Brain pericyte (primary cell): ENCODE measurements around the gene UBALD1.
A peak's percentile ranks its signal among the peaks of the same experiment; 100 is the strongest.

Experiments
- DNase-seq: peaks from one replicate; pipeline ENCODE4 v3.0.0-alpha.2; 2012; ENCODE audit warnings: low read depth, low spot score

The UBALD1 gene

GRCh38 chr16:4646773-4647643 is 32.3 kb upstream of the UBALD1 start:
- DNase-seq = no peak

GRCh38 chr16:4641895-4642294 is 27.2 kb upstream of the UBALD1 start:
- no peak for DNase-seq

GRCh38 chr16:4641306-4641687 is 26.6 kb upstream of the UBALD1 start:
- DNase-seq = no peak

GRCh38 chr16:4640572-4641305 is 26.1 kb upstream of the UBALD1 start:
- DNase-seq = no peak

GRCh38 chr16:4639899-4640509 is 25.3 kb upstream of the UBALD1 start:
- DNase-seq = no peak

GRCh38 chr16:4637501-4638166 is 22.9 kb upstream of the UBALD1 start:
- no peak for DNase-seq

GRCh38 chr16:4636196-4636595 is 21.5 kb upstream of the UBALD1 start:
- DNase-seq = no peak

- DNase-seq = no peak
Measured at GRCh38 chr16:4634768-4635167, 20.1 kb upstream of the UBALD1 start.

- no peak for DNase-seq
Measured at GRCh38 chr16:4633910-4634635, 19.4 kb upstream of the UBALD1 start.

- no peak for DNase-seq
Measured at GRCh38 chr16:4631444-4631843, 16.8 kb upstream of the UBALD1 start.

- DNase-seq = no peak
Measured at GRCh38 chr16:4628283-4628682, 13.6 kb upstream of the UBALD1 start.

- no peak for DNase-seq
Measured at GRCh38 chr16:4626396-4626795, 11.7 kb upstream of the UBALD1 start.

GRCh38 chr16:4625560-4626159 is 11.0 kb upstream of the UBALD1 start:
- no peak for DNase-seq

- DNase-seq = no peak
Measured at GRCh38 chr16:4624827-4625559, 10.3 kb upstream of the UBALD1 start.

- DNase-seq = peak; percentile 96
Measured at GRCh38 chr16:4624015-4624826, 9.5 kb upstream of the UBALD1 start, which contains the start of gene MGRN1. Gene MGRN1, plus strand, starts transcription at chr16:4624826. Its CDS starts 135 bp downstream, at chr16:4624961.

GRCh38 chr16:4623593-4623992 is 8.9 kb upstream of the UBALD1 start:
- no peak for DNase-seq

- DNase-seq = no peak
Measured at GRCh38 chr16:4618645-4619418, 4.1 kb upstream of the UBALD1 start.

- DNase-seq = no peak
Measured at GRCh38 chr16:4617880-4618279, 3.2 kb upstream of the UBALD1 start.
